MCF 10A (cell line): ENCODE results near the gene FOXM1. TPM values are rescaled to one million over a fixed set of nuclear protein-coding genes. Genes with fewer than 3 reads are reported as not detected.

Source experiments
- BruUV-seq: library from RNA; stranded (reverse); fragments of 400-500 nt; replicated peaks from 2 replicates; lab custom pipeline; 2021; lab: Mats Ljungman, UMichigan
- CTCF ChIA-PET: fragments of 300-600 bp; sonication (Branson Sonifier 250); formaldehyde crosslinking; extraction: SDS; loops from one replicate; lab custom pipeline; 2021; ENCODE audit warnings: antibody characterized with exemption, inconsistent platforms; lab: Yijun Ruan, JAX
- POLR2A ChIA-PET: fragments of 300-600, 350-650 bp; sonication (Branson Sonifier 250); formaldehyde crosslinking; extraction: SDS; loops from one replicate; lab custom pipeline; 2020; ENCODE audit warnings: antibody characterized with exemption, inconsistent platforms; lab: Yijun Ruan, JAX
- DNase-seq: peaks from one replicate; pipeline ENCODE4 v3.0.0-alpha.2; 2018; ENCODE audit not compliant: unreplicated experiment
- H3K27ac Mint-ChIP-seq: one replicate; pipeline ENCODE4 v1.8.0; 2022; ENCODE audit warnings: mild to moderate bottlenecking, low read depth, mixed read lengths; ENCODE audit not compliant: unreplicated experiment
- H3K27me3 Mint-ChIP-seq: one replicate; pipeline ENCODE4 v1.8.0; 2022; ENCODE audit warnings: mixed read lengths; ENCODE audit not compliant: insufficient read depth, unreplicated experiment
- H3K36me3 Mint-ChIP-seq: one replicate; pipeline ENCODE4 v1.8.0; 2022; ENCODE audit warnings: mild to moderate bottlenecking, moderate library complexity, mixed read lengths; ENCODE audit not compliant: insufficient read depth, unreplicated experiment
- H3K4me1 Mint-ChIP-seq: one replicate; pipeline ENCODE4 v1.8.0; 2022; ENCODE audit warnings: mixed read lengths; ENCODE audit not compliant: insufficient read depth, unreplicated experiment
- H3K4me3 Mint-ChIP-seq: one replicate; pipeline ENCODE4 v1.8.0; 2022; ENCODE audit warnings: mild to moderate bottlenecking, moderate library complexity, mixed read lengths; ENCODE audit not compliant: unreplicated experiment
- H3K9me3 Mint-ChIP-seq: one replicate; pipeline ENCODE4 v1.8.0; 2022; ENCODE audit warnings: mixed read lengths; ENCODE audit not compliant: unreplicated experiment
- CTCF ChIP-seq: fragments of 200-600 bp; IDR thresholded peaks from one replicate; pipeline ENCODE4 v1.8.0; 2022; ENCODE audit warnings: antibody characterized with exemption, mild to moderate bottlenecking; ENCODE audit not compliant: unreplicated experiment
- intact Hi-C: fragments of 100-400 bp; cut with micrococcal nuclease; formaldehyde crosslinking; loops from 2 replicates; pipeline ENCODE4 v1.14.1; 2022
- total RNA-seq: library from RNA; stranded (reverse); gene quantifications from 2 replicates; pipeline ENCODE4 v1.2.3, GENCODE V29; 2022

The FOXM1 gene
- total RNA-seq, 1 experiment from 2014 or later = 49.9 TPM

- ChIA-PET POLR2A (interaction anchor here (0.6 to 7.6 kb wide), 3 partner anchors 13 to 102 kb away, joined by 3 to 128 read pairs (median 5); partner anchors contain the start of gene FKBP4), CTCF (interaction anchor here (0.7 to 3.8 kb wide), 3 partner anchors 12 to 21 kb away, joined by 3 to 26 read pairs (median 15); no protein-coding TSS in a partner anchor)
- peaks cover 6% of the 10 kb centered on the region for H3K4me1 Mint-ChIP-seq
- H3K27ac Mint-ChIP-seq = peak overlapping the region; percentile 98
- no TSS peak for BruUV-seq
- no peak for TF ChIP-seq CTCF
- H3K9me3 Mint-ChIP-seq = no peaks in the 10 kb centered on the region
- no peaks in the 10 kb centered on the region for H3K27me3 Mint-ChIP-seq
- DNase-seq = no peak
- H3K36me3 Mint-ChIP-seq = peaks cover 22% of the 10 kb centered on the region
- intact Hi-C loops = loop anchor here (2.0 kb wide), 1 partner anchor 17 kb away; the partner anchor contains the start of gene FKBP4
- H3K4me3 Mint-ChIP-seq = peak overlapping the region; percentile 100
Observed at GRCh38 chr12:2811801-2812200, 65.2 kb downstream of the FOXM1 start.

Other genes with a start within 250 kb of the FOXM1 start
- gene FKBP4, start 82.2 kb downstream of the FOXM1 start, total RNA-seq = 79.1 and 94.5 TPM in 2 replicates
- gene ITFG2, start 64.5 kb downstream of the FOXM1 start, total RNA-seq = 26.5 and 28.1 TPM in 2 replicates
- not detected in 2 replicates for gene NRIP2, start 42.1 kb downstream of the FOXM1 start, total RNA-seq
- not detected in 2 replicates for gene TEX52, start 20.1 kb downstream of the FOXM1 start, total RNA-seq
- gene RHNO1, start within 50 bp of the FOXM1 start, total RNA-seq = 47.0 and 60.9 TPM in 2 replicates
- gene TULP3, start 13.7 kb upstream of the FOXM1 start, total RNA-seq = 36.2 and 42.2 TPM in 2 replicates
- 17.5 and 33.8 TPM in 2 replicates for gene TEAD4, start 82.2 kb upstream of the FOXM1 start, total RNA-seq
- gene TSPAN9, start 200.2 kb upstream of the FOXM1 start, total RNA-seq = 12.6 and 13.4 TPM in 2 replicates